Liver (tissue), 5 donors: ENCODE data around the gene KRT9. TPM values are rescaled to one million over a fixed set of nuclear protein-coding genes. Genes with fewer than 3 reads are reported as not detected.

Experiments
- REST ChIP-seq: IDR thresholded peaks from 2 replicates; pipeline ENCODE4 v1.6.1; 2016; ENCODE audit warnings: antibody characterized with exemption, mild to moderate bottlenecking
- SP1 ChIP-seq: IDR thresholded peaks from 2 replicates; pipeline ENCODE4 v1.6.1; 2018; ENCODE audit warnings: antibody characterized with exemption, mild to moderate bottlenecking
- polyA plus RNA-seq, 2 donors: library from polyadenylated mRNA; stranded (reverse) in 1 of 2; unstranded in 1 of 2; fragments of 200-250 nt in 1 of 2; fragments of >200 nt in 1 of 2; fragmentation: Nextera tagmentation in 1 of 2; extraction: Ambion mirVana in 1 of 2; gene quantifications; one replicate each; pipeline versions ENCODE4 v1.2.1 to v1.2.3, GENCODE V29; 2013 to 2015
- total RNA-seq, 2 donors: library from RNA; depleted of rRNA; stranded (reverse); fragments of >200 nt; gene quantifications; one replicate each; pipeline ENCODE4 v1.2.3, GENCODE V29; 2014
- donor health status: healthy.
- donor health status: healthy.
- donor health status: healthy.

KRT9 gene
- total and polyA plus RNA-seq, 4 donors, result not detected

GRCh38 chr17:41516147-41516829, 55.6 kb downstream of the KRT9 start (continued):
- no peak for TF ChIP-seq REST
- TF ChIP-seq SP1, result no peak

Other genes starting within 250 kb of the KRT9 start
- gene KRT33A, start 221.2 kb downstream of the KRT9 start, total RNA-seq, result not detected
- not detected for gene KRT33A, start 221.2 kb downstream of the KRT9 start, polyA plus RNA-seq
- gene KRT33B, start 202.2 kb downstream of the KRT9 start, total RNA-seq, result not detected
- not detected for gene KRT33B, start 202.2 kb downstream of the KRT9 start, polyA plus RNA-seq
- gene KRT34, start 189.8 kb downstream of the KRT9 start, total RNA-seq, result not detected
- gene KRT34, start 189.8 kb downstream of the KRT9 start, polyA plus RNA-seq, result not detected
- not detected for gene KRT31, start 174.5 kb downstream of the KRT9 start, total RNA-seq
- not detected for gene KRT31, start 174.5 kb downstream of the KRT9 start, polyA plus RNA-seq
- gene KRT37, start 147.5 kb downstream of the KRT9 start, total RNA-seq, result not detected
- gene KRT37, start 147.5 kb downstream of the KRT9 start, polyA plus RNA-seq, result not detected
- not detected for gene KRT38, start 131.1 kb downstream of the KRT9 start, total RNA-seq
- gene KRT38, start 131.1 kb downstream of the KRT9 start, polyA plus RNA-seq, result not detected
- gene KRT32, start 104.7 kb downstream of the KRT9 start, total RNA-seq, result not detected
- not detected for gene KRT32, start 104.7 kb downstream of the KRT9 start, polyA plus RNA-seq
- gene KRT35, start 90.9 kb downstream of the KRT9 start, total RNA-seq, result not detected
- not detected for gene KRT35, start 90.9 kb downstream of the KRT9 start, polyA plus RNA-seq
- gene KRT36, start 82.1 kb downstream of the KRT9 start, total RNA-seq, result under 1 TPM in 1 of 2 donors, not detected in 1; 0.05 TPM
- not detected for gene KRT36, start 82.1 kb downstream of the KRT9 start, polyA plus RNA-seq
- 1 to 10 TPM in 1 of 2 donors, not detected in 1; 3.7 TPM for gene KRT13, start 66.4 kb downstream of the KRT9 start, total RNA-seq
- 1 to 10 TPM in 1 of 2 donors, under 1 TPM in 1; 0.13 to 2.8 TPM for gene KRT13, start 66.4 kb downstream of the KRT9 start, polyA plus RNA-seq
- not detected for gene KRT15, start 53.2 kb downstream of the KRT9 start, total RNA-seq
- gene KRT15, start 53.2 kb downstream of the KRT9 start, polyA plus RNA-seq, result under 1 TPM in 1 of 2 donors, not detected in 1; 0.14 TPM
- gene KRT19, start 43.8 kb downstream of the KRT9 start, total RNA-seq, result 1 to 10 TPM; 3.1 to 3.4 TPM
- 1 to 10 TPM; 3.8 to 5.8 TPM for gene KRT19, start 43.8 kb downstream of the KRT9 start, polyA plus RNA-seq
- not detected for gene KRT14, start 14.8 kb upstream of the KRT9 start, total RNA-seq
- not detected for gene KRT14, start 14.8 kb upstream of the KRT9 start, polyA plus RNA-seq
- not detected for gene KRT16, start 40.7 kb upstream of the KRT9 start, total RNA-seq
- not detected for gene KRT16, start 40.7 kb upstream of the KRT9 start, polyA plus RNA-seq
- gene KRT17, start 52.5 kb upstream of the KRT9 start, total RNA-seq, result not detected
- gene KRT17, start 52.5 kb upstream of the KRT9 start, polyA plus RNA-seq, result under 1 TPM in 1 of 2 donors, not detected in 1; 0.15 TPM
- gene EIF1, start 116.8 kb upstream of the KRT9 start, total RNA-seq, result 10 to 100 TPM; 56.5 to 61.0 TPM
- 100 to 1,000 TPM; 258 to 755 TPM for gene EIF1, start 116.8 kb upstream of the KRT9 start, polyA plus RNA-seq
- gene GAST, start 140.3 kb upstream of the KRT9 start, total RNA-seq, result not detected
- gene GAST, start 140.3 kb upstream of the KRT9 start, polyA plus RNA-seq, result not detected
- gene HAP1, start 162.6 kb upstream of the KRT9 start, total RNA-seq, result under 1 TPM; under 0.01 to 0.05 TPM
- under 1 TPM; 0.02 to 0.04 TPM for gene HAP1, start 162.6 kb upstream of the KRT9 start, polyA plus RNA-seq
- gene JUP, start 214.7 kb upstream of the KRT9 start, total RNA-seq, result 10 to 100 TPM; 40.7 to 56.0 TPM
- gene JUP, start 214.7 kb upstream of the KRT9 start, polyA plus RNA-seq, result 10 to 100 TPM; 39.1 to 47.7 TPM
- gene P3H4, start 239.9 kb upstream of the KRT9 start, total RNA-seq, result 1 to 10 TPM; 2.6 to 5.6 TPM
- 1 to 10 TPM; 1.7 to 2.0 TPM for gene P3H4, start 239.9 kb upstream of the KRT9 start, polyA plus RNA-seq
- 10 to 100 TPM in 1 of 2 donors, 1 to 10 TPM in 1; 6.2 to 17.6 TPM for gene FKBP10, start 240.9 kb upstream of the KRT9 start, total RNA-seq
- gene FKBP10, start 240.9 kb upstream of the KRT9 start, polyA plus RNA-seq, result 1 to 10 TPM in 1 of 2 donors, under 1 TPM in 1; 0.71 to 5.0 TPM